ENCODE data around the gene SRPRA.
"Not testable (repeated sequence)": the region's sequence is repeated elsewhere in the genome, so short reads cannot be mapped to it uniquely, and the experiment has no call there.

The SRPRA gene

DNA sequence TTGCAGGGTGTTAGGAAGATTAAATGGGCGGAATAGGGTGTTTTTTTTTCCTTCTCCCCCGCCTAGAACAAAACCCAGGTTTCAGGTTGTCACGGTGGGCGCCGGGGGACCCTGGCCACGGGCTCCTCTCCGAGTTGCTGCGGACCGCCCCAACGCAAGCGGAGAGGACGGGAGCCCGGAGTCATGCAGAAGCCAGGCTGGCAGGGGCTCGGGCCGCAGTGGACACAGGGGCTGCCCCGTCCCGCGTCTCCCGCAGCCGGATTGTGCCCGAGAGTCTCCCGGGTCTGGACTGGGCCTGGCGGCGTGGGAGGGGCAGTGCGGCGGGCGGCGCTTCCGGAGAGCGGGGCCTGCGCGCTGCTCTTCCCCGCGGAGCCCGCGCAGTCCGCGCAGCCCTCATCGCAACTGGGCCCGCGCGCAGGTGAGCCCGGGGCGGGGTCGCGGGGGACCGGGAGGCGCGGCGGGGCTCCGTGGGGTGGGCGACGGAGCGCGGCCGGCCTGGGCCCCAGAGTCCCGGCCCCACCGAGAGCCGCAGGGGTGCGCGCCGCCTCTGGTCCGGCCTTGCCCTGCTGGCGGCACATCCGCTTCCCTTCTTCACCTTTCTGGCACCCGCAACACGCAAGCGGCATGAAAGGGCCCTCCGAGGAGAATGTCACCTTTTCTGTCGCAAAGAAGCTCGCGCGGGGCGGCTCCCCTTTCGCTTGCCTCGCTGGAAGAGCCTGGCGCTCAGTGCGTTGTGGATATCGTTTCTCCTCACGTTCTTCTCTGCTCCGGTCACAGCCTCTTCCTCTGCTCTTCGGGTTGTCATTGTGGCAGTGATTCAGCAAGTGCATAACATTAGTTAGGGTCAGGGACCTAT, 14.3 kb upstream of the SRPRA start, which contains the start of gene TIRAP:
TIRAP (plus strand) TSS at position 358 of the 856 bp plus-strand sequence. CDS start 7,802 bp downstream, outside the sequence.
- DNase-seq, result peak; percentile 42 to 48

DNA sequence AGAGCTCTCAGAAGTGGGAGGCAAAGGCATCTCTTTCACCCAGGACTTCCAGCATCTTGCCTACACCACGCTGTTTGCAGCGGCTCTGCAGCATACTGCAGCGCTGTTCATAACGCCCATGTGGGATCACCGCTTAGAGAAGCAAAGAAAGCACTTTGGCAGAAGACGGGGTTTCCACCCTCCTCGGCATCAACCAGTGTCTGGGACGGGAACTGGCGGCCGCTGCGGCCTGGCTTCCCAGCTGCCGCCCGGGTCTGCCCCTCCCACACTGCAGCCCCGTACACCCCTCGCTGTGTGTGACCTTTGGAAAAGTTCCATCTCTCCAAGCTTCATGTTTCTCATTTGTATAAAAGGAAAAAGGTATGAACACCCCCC, 13.7 kb upstream of the SRPRA start:
- DNase-seq, result peak; percentile 24 to 35

DNA sequence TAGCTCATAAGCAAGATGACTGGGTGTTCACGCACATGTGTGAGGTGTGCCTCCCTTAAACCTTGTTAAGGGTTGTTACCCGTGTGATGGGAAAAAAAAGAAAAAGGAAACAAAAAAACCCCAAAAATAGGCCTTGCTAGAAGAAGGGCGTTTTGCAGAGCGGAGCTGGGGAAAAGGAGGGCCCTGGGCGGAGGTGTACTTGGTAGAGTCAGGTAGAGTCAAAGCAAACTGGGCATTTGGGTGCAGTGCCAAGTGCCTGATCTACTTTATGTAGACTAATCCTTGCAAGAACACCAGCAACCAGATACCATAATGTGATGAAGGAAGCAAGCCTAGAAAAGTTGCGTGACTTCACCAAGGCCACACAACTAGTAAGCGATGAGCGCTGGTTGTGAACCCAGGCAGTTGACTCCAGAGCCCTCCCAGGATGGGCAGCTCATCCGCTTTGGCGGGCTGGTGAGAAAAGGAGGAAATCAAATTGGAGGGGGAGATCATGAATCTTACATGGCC, 13.0 kb upstream of the SRPRA start:
- no peak for DNase-seq

DNA sequence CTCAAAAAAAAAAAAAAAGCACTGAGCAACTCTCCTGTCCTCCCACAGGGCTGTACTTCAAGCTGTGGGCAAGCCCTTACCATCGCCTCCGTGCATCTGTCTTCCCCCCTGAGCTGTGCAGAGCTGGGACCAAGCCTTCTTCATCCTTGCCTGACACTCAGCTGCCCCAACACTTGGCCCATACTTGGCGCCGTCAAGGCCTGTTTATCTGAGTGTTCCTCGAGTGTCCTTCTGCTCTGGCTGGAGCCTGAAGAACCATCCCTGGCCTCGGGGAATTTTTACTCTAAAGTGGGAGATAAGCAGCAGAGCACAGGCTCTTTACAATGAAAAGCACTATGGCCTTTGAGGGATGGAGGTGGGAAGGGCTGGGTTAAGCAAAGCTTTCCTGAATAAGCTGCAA, 12.6 kb upstream of the SRPRA start:
- no peak for DNase-seq

DNA sequence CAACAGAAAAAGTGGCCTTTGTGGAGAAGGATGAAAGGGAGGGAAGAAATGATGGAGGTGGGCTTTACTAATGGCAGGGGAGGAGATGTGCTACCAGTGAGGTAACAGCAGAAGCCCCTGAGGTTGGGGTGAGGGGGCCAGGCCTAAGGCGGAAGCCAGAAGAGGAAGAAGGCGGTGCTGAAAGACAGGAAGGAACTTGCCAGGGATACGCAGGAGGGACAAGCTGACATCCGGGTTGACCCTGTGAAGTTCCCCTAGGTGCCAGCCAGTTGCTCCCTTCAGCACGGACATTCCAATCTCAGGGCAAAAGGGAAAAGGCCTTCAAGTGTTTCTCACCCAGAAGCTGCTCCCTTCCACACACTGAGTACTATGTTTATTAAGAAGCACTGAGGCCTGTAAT, 11.9 kb upstream of the SRPRA start:
- no peak for DNase-seq

DNA sequence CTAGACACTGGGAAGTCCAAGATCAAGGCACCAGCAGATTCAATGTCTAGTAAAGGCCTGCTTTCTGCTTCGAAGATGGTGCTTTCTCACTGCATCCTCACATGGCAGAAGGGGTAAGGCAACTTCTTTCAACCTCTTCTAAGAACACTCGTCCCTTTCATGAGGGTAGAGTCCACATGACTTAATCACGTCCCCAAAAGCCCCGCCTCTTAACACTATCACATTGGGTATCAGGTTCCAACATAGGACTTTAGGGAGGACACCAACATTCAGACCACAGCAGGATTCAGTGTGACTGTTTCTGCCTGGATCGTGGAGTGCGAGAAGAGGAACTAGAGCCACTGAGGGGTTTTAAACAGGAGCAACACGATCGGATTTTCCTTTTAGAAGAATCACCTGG, 10.5 kb upstream of the SRPRA start:
- DNase-seq, result no peak

DNA sequence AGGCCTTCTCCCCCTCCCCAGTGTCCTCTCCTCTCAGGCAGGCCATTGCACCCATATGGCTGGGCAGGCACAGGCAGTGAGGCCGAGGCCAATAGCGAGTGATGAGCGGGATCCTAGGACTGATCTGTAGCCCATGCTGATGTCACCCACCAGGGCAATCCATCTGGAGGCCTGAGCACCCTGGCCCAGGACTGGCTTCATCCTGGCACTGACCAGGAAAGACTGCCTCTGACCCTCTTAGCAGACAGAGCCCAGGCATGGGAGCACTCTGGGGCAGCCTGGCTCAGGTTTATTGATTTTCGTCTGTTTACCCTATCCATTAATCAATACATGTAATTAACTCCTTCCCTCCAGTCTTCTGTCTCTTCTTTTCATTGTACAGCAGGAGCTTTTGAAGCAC, 9.1 kb upstream of the SRPRA start:
- no peak for DNase-seq

DNA sequence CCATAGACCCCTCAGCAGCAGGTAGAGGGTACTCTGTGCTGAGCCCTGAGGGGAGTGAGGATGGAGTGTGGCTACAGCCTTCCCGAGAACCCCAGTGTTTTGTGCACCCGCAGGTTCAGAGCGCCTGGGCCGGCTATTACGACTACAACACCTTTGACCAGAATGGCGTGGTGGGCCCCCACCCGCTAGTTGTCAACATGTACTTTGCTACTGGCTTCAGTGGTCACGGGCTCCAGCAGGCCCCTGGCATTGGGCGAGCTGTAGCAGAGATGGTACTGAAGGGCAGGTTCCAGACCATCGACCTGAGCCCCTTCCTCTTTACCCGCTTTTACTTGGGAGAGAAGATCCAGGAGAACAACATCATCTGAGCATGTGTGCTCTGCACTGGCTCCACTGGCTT, 8.6 kb upstream of the SRPRA start:
- no peak for DNase-seq

DNA sequence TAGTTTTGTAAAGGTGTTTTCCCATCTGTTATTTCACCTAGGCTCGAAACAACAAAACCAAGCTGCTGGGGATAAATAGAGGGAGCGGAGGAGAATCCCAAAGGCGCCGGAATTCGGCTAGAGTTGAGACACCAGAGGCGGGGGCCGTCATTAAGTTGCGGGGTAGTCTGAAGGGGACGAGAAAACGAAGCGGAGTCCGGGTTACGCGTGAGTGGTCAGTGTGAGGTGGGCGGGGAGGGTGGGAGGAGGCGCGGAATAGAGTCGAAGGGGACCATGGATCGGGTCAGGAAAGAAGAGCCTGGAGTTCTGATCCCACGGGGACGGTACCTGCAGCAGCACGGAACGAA, 361 bp downstream of the SRPRA start:
- no peak for DNase-seq

DNA sequence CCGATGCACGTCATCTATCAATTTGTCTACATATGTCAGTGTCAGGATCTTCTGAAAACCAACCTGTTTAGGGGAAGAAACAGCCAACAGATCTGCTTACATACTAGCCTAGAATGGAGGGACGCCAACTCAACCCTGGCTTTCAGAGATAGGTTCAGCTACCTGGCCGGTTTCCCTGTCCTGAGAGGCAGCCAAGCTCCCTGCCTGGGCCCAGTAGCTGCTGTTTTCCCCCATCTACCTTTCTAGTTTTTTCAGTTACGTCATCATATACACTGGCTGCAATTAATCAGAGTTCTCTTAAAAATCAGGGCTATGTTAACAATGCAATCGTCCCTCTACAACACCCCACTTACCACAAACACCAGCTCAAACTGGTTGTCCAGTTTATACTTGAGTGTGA, 1.0 kb downstream of the SRPRA start:
- no peak for DNase-seq

DNA sequence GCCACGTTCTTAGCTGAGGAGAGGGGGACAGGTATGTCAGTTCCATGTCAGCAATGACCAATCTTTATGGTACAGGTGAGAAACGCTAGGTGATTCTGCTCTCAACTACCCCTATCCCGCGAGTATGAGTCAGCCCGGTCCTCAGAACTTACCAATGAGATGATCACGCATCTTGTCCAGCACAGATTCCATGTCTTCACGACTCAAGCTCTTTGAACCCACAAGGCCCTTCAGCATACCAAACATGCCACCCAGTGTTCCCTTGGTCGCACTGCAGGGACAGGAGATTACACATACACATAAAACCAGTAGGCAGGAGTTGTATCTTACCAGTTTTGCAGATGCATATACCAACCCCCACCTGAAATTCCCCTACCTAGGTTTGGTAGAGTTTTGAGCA, 2.9 kb downstream of the SRPRA start:
- no peak for DNase-seq

DNA sequence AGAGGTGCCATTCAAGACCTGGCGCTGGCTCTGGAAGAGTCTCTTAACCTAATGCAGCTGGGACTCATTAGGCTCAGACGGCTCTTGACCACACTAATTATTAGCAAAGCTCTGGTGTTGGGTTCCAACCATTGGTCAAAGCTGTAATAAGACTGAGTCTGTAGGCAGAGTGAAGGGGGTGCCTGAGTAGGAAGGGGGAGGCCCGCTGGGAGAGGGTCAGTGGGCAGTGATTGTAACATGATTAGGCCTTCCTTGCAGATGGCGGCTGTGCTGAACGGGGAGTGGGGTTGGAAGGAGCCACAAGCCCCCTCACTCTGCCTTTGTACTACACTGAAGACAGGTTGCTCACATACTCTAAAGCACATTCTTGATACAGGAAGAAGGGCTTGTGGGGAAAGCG, 5.2 kb downstream of the SRPRA start:
- no peak for DNase-seq

DNA sequence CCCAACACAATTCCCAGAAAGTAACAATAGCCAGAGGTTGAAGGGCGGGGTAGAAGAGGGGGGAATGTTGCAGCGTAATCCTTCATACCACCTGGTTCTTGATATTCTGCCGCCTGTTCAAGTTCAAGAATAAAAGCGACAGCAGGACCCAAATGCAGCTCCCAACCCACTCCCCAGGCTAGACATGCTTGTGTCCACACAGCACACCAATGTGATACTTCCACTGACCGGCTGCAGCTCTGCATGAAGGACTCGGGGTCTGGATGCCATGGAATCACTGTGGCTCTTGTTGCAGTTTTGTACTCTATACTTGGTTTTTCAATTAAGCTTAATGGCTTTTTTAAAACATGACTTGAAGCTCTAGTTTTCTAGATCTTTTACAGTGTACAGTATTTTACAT, 6.5 kb downstream of the SRPRA start:
- DNase-seq, result no peak

DNA sequence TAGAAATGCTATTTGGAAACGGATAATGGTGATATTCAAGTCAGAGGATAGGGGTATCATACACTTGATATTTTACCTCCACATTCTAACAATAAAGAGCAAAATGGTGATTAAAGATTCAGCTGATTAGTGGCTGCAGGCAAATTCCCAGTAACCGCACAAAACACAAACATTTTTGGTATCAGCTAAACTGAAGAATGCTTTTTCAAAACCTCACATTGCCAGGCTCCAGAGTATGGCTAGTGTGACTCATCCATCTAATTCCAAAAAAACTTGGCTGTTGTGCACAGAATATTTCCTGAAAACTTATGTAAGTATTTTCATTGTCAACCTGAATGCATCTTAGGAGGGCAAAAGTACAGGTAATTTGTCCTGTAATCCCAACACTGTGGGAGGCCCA, 10.9 kb downstream of the SRPRA start:
- no peak for DNase-seq

DNA sequence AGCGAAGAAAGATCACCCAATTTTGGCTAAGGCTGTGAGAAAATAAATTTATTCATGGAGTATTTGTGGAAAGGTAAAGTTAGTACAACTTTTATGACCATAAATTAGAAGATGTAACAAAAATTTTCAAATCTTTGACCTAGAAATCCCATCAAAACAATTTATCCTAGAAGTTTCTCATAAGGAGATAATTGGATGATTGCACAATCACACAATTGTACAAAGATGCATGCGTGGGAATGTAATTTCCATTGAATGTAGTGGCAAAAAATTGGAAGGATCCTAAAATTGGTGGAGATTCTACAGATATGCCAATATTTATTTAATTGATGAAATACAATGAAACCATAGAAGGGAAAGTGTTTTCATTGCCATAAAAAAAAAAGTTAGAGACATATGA, 11.6 kb downstream of the SRPRA start:
- DNase-seq, result no peak

DNA sequence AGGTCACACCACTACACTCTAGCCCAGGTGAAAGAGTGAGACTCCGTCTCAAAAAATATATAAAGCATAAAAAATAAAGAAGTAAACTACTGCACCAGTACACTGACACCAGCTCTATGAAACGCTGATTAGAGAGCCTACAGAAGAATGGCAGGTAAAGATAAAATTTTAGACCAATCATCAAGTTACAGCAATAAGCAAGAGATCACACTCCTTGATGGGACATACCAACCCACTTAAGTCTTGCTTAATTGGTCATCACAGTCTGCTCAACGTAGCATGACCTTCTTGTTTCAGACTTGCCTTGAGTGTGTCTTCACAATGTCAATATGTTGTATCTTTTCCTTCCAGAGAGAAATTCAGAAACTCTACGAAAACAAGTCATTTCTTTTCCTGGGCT, 12.5 kb downstream of the SRPRA start:
- no peak for DNase-seq

DNA sequence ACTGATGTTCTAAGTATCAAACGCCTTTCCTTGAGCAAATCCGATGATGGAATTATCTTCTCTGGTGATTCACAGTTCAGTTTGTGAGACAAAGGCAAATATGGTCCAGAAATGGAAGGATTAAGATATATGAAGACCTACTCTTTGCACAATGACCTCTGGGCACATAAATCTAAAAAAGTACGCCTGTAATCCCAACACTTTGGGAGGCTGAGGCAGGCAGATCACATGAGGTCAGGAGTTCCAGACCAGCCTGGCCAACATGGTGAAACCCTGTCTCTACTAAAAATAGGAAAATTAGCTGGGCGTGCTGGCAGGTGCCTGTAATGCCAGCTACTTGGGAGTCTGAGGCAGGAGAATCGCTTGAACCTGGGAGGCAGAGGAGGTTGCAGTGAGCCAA, 13.2 kb downstream of the SRPRA start:
- not testable (repeated sequence) for DNase-seq

DNA sequence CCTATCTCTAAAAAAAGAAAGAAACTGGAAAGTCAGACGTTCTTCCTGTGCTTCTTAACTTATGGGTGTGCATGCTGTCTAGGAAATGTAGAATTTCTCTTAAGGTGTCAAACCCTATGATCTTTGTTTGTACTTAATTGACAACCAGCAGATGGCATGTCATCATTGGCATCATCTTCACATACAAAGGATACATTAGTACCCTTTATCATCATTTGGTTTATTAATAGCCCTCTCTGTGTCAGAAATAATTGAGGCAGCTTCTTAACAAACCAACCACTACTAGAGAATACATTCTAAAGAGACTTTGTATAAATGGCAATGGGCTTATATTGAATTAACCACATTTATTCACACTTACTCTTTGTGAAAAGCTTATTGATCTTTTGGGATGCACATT, 13.9 kb downstream of the SRPRA start:
- no peak for DNase-seq

DNA sequence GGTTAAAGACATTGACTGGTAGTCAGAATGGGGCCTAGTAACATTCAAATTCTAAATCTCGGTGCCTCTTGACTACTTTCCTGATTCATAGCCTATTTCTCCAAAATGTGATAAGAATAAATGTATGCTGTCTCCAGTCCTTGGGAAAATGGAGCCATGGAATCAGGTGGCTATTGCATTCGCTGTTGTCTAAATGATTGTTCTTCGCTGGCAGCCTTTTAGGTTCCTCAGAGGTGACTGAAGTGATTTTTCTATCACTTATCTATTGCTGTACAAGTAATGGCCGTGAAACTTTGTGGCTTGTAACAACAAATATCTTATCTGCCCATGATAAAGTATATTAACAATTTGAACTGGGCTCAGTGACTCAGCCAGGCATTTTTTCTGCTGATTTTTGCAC, 15.4 kb downstream of the SRPRA start:
- DNase-seq, result no peak

DNA sequence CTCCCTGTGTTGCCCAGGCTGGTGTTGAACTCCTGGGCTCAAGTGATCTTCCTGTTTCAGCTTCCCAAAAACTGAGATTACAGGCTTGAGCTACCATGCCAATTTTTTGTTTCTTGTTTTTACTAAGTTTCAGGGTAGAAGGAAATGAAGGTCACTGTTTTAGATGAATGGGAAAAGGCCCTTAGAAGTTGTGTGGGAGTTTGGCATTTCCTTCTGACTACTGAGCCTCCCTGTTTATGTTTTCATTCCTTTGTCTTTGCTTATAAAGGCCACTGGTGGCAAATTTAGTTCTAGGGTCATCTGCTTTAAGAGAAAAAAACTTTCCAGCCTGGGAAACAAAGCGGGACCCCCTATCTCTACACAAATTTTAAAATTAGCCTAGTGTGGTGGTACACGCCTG, 22.1 kb downstream of the SRPRA start:
- no peak for DNase-seq

DNA sequence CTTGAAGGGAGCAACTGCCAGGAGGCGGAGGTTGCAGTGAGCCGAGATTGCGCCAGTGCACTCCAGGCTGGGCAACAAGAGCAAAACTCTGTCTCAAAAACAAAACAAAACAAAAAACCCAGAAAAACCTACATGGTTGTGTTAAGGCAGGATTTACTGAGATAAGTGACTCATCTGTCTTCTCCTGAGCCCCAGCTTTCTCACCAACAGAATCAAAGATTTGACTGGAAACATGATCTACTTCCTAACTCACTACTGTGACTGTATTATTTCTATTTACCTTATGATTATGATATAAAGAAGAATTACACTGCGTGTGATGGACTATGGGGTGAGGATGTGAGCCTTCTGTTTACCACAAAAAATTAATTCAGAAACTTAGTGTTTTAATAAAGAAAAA, 35.3 kb downstream of the SRPRA start:
- DNase-seq, result no peak

DNA sequence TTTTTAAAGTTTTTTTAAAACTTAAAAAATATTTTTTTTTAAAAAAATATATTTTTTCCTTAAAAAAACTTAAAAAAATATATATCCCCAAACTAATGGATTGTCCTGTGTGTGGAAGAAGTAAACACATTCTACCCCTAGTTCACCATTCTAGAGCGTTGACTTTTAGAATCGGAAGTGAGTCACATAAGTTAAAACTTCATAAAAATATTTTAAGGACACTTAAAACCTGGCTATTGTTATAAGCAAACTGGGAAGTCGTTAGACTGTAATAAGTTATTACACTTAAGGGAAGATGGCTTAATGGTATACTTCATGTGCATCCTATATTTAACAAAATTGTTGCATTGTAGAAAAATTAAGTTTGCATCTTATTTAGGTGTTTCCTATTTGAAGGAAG, 36.0 kb downstream of the SRPRA start:
- DNase-seq, result no peak

DNA sequence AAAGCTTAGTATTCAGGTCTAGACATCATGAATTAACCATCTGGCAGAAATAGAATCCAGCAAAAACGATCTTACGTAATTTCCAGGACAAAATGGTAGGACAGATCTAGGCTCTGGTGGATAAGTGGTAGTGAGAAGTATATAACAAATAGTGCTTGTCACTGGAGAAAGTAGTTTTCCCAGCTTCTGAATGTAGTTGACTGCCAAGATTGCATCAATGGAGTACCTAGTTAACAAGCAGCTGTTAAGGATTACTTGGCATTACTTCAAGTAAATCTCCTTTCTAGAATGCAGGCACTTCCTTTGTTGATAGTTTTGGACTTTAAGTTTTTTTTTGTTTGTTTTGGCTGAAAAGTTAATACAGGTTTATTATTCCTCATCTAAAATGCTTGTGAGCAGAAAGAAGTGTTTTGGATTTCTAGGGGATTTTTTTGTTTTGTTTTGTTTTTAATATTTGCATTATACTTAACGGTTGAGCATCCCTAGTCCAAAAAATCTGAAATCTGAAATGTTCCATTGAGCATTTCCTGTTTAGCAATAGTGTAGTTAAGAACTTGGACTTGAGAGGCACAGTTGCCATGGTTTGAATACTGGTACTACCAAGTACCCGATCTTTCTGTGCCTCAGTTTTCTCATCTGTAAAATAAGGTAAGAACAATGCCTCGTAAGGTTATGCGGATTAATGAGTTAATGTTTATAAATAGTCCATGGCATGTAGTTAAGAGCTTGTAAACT, 36.8 kb downstream of the SRPRA start:
- DNase-seq, result no peak

DNA sequence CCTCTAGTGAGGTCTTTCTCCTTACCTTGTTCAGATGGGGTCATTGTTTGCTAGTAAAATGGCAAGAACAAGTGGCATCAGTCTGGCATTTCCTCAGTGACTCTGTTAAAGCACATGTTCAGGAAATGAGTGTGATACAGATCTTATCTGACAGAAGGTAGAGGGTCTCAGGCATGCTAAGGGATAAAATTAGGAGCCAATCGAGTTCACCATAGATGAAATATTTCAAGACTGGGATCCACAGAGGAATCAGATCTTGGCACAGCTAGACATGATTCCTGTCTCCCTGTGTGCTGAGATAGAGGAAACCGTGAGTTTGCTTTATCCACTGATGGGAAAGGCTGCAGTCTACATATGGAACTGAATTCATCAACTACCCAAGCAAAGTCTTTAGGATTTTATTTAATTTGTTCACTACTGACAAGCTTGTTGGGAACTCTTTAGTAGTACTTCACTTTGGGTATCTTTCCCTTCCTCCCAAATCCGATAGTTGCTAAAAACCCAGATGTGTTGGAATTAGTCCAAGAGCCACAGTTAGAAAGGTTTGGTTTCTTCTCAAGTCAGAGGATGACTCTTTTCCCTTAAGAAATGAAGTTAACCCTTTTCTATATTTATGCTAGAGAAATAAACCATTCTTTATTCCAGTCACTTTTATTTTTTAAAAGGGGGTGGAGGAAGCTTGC, 38.7 kb downstream of the SRPRA start:
- no peak for DNase-seq

Measured in stimulated activated CD4-positive, alpha-beta T cell treated with anti-CD3 and anti-CD28 coated beads, Interleukin-4, amount 100 ng/mL, for 4 hours (primary cell).